Left cardiac atrium (tissue), 4 donors: Measurements from ENCODE around the gene MINDY1. TPM values are rescaled to one million over a fixed set of nuclear protein-coding genes. Genes with fewer than 3 reads are reported as not detected.

Experiments
- ATAC-seq, 2 donors: fragments of 200-7000 bp; cut with Tn5 transposase; one replicate each; pipeline ENCODE4 v1.9.1; 2020; ENCODE audit warnings: mild to moderate bottlenecking in 2 of 2, moderate library complexity in 2 of 2
- DNase-seq: peaks from one replicate; pipeline ENCODE4 v3.0.0-alpha.2; 2020
- intact Hi-C, 2 donors: fragments of 100-400 bp; cut with DNase I; formaldehyde crosslinking; loops; one replicate each; pipeline versions ENCODE4 v1.14.1 to v1.15.1; 2022 to 2023
- total RNA-seq, 2 donors: library from RNA; stranded (reverse); fragmentation: NEBNext Ultra II Directional; extraction: Animal tissue kit (Norgen Biotek cat#: 25700); gene quantifications; one replicate each; pipeline ENCODE4 v1.2.1, GENCODE V29; 2021
- donor health status: DM: no; HTN: yes; CAD: no.
- donor health status: DM: no; HTN: yes; CAD: no; lungs with severe emphysema.
- donor health status: DM: yes; HTN: yes; CAD: no.
- donor health status: Dilated cardiomyopathy.

The MINDY1 gene
- total RNA-seq, 2 donors from 2014 or later: 32.2 to 36.2 TPM

- intact Hi-C loops: loop anchor here in 1 of 2 donors (10.0 kb wide), 1 partner anchor 49 kb away; the partner anchor contains the start of gene SETDB1
- ATAC-seq (no peak), DNase-seq (peak; percentile 40)
Observed at GRCh38 chr1:150973258-150973835, 33.4 kb downstream of the MINDY1 start.

- intact Hi-C loops: loop anchor here in 1 of 2 donors (10.0 kb wide), 1 partner anchor 48 kb away; the partner anchor contains the start of gene SETDB1
- ATAC-seq: no peak
- DNase-seq: no peak
Observed at GRCh38 chr1:150972417-150972940, 34.2 kb downstream of the MINDY1 start.

GRCh38 chr1:150971583-150972416, 34.9 kb downstream of the MINDY1 start:
- ATAC-seq (peak in 1 of 2 donors; percentile 1), DNase-seq (peak; percentile 28)
- intact Hi-C loops: loop anchor here in 1 of 2 donors (10.0 kb wide), 1 partner anchor 47 kb away; the partner anchor contains the start of gene SETDB1

- ATAC-seq (peak; percentile 59 to 61), DNase-seq (peak; percentile 84)
- intact Hi-C loops: loop anchor here in 1 of 2 donors (10.0 kb wide), 1 partner anchor 46 kb away; the partner anchor contains the start of gene SETDB1
Observed at GRCh38 chr1:150970808-150971582, 35.7 kb downstream of the MINDY1 start.

GRCh38 chr1:150969626-150970025, 37.1 kb downstream of the MINDY1 start:
- intact Hi-C loops: loop anchor here in 1 of 2 donors (10.0 kb wide), 1 partner anchor 45 kb away; the partner anchor contains the start of gene SETDB1
- DNase-seq: no peak
- no peak for ATAC-seq

GRCh38 chr1:150968491-150968890, 38.2 kb downstream of the MINDY1 start:
- intact Hi-C loops: no loop called here
- ATAC-seq: no peak
- no peak for DNase-seq

GRCh38 chr1:150967936-150968335, 38.8 kb downstream of the MINDY1 start:
- ATAC-seq (no peak), DNase-seq (no peak)
- intact Hi-C loops: no loop called here

GRCh38 chr1:150966011-150966410, 40.7 kb downstream of the MINDY1 start:
- no peak for DNase-seq
- intact Hi-C loops: no loop called here
- ATAC-seq: no peak

GRCh38 chr1:150965605-150966004, 41.1 kb downstream of the MINDY1 start:
- ATAC-seq (no peak), DNase-seq (no peak)
- intact Hi-C loops: no loop called here

- intact Hi-C loops: no loop called here
- no peak for ATAC-seq
- DNase-seq: no peak
Observed at GRCh38 chr1:150964164-150964489, 42.6 kb downstream of the MINDY1 start.

- no peak for ATAC-seq
- intact Hi-C loops: no loop called here
- DNase-seq: no peak
Observed at GRCh38 chr1:150963321-150964163, 43.2 kb downstream of the MINDY1 start.

- ATAC-seq (no peak), DNase-seq (no peak)
- intact Hi-C loops: no loop called here
Observed at GRCh38 chr1:150961756-150962155, 44.9 kb downstream of the MINDY1 start.

- intact Hi-C loops: no loop called here
- ATAC-seq: no peak
- no peak for DNase-seq
Observed at GRCh38 chr1:150960646-150961045, 46.1 kb downstream of the MINDY1 start.

- no peak for ATAC-seq
- DNase-seq: no peak
- intact Hi-C loops: no loop called here
Observed at GRCh38 chr1:150957666-150958065, 49.0 kb downstream of the MINDY1 start.

GRCh38 chr1:150955280-150955679, 51.4 kb downstream of the MINDY1 start:
- intact Hi-C loops: no loop called here
- DNase-seq (no peak), ATAC-seq (no peak)

- no peak for DNase-seq
- intact Hi-C loops: no loop called here
- ATAC-seq: no peak
Observed at GRCh38 chr1:150954708-150955107, 52.0 kb downstream of the MINDY1 start.
